Measurements from ENCODE around the gene ELMO1.

ELMO1 gene

GRCh38 chr7:37128327-37129034, 320.2 kb downstream of the ELMO1 start:
- DNase-seq (ENCODE audit: low read depth in 3 of 3), result no peak

- DNase-seq (ENCODE audit: low read depth in 3 of 3), result no peak
Measured at GRCh38 chr7:37119296-37119860, 329.3 kb downstream of the ELMO1 start.

- no peak for DNase-seq (ENCODE audit: low read depth in 3 of 3)
Measured at GRCh38 chr7:37118004-37118403, 330.7 kb downstream of the ELMO1 start.

GRCh38 chr7:37117292-37117691, 331.4 kb downstream of the ELMO1 start:
- no peak for DNase-seq (ENCODE audit: low read depth in 3 of 3)

- DNase-seq (ENCODE audit: low read depth in 3 of 3), result no peak
Measured at GRCh38 chr7:37116093-37116701, 332.5 kb downstream of the ELMO1 start.

GRCh38 chr7:37113661-37114355, 334.9 kb downstream of the ELMO1 start:
- DNase-seq (ENCODE audit: low read depth in 3 of 3), result no peak

- DNase-seq (ENCODE audit: low read depth in 3 of 3), result no peak
Measured at GRCh38 chr7:37112876-37113275, 335.8 kb downstream of the ELMO1 start.

GRCh38 chr7:37112218-37112617, 336.4 kb downstream of the ELMO1 start:
- DNase-seq (ENCODE audit: low read depth in 3 of 3), result no peak

- no peak for DNase-seq (ENCODE audit: low read depth in 3 of 3)
Measured at GRCh38 chr7:37111459-37111858, 337.2 kb downstream of the ELMO1 start.

- no peak for DNase-seq (ENCODE audit: low read depth in 3 of 3)
Measured at GRCh38 chr7:37110660-37111424, 337.8 kb downstream of the ELMO1 start.

GRCh38 chr7:37109843-37110242, 338.8 kb downstream of the ELMO1 start:
- no peak for DNase-seq (ENCODE audit: low read depth in 3 of 3)

- no peak for DNase-seq (ENCODE audit: low read depth in 3 of 3)
Measured at GRCh38 chr7:37109016-37109683, 339.5 kb downstream of the ELMO1 start.

GRCh38 chr7:37108615-37109014, 340.0 kb downstream of the ELMO1 start:
- DNase-seq (ENCODE audit: low read depth in 3 of 3), result no peak

- DNase-seq (ENCODE audit: low read depth in 3 of 3), result no peak
Measured at GRCh38 chr7:37107047-37107750, 341.5 kb downstream of the ELMO1 start.

GRCh38 chr7:37105762-37106161, 342.9 kb downstream of the ELMO1 start:
- DNase-seq (ENCODE audit: low read depth in 3 of 3), result no peak

GRCh38 chr7:37104822-37105518, 343.7 kb downstream of the ELMO1 start:
- no peak for DNase-seq (ENCODE audit: low read depth in 3 of 3)

GRCh38 chr7:37102518-37103137, 346.0 kb downstream of the ELMO1 start:
- no peak for DNase-seq (ENCODE audit: low read depth in 3 of 3)

GRCh38 chr7:37100735-37101331, 347.8 kb downstream of the ELMO1 start:
- no peak for DNase-seq (ENCODE audit: low read depth in 3 of 3)

- DNase-seq (ENCODE audit: low read depth in 3 of 3), result no peak
Measured at GRCh38 chr7:37098762-37099161, 349.9 kb downstream of the ELMO1 start.
